NCI-H510A treated with DMSO at 0.1 percent for 48 hours (cell line): Measurements from ENCODE around the gene NDST4.
"Not testable (repeated sequence)": the region's sequence is repeated elsewhere in the genome, so short reads cannot be mapped to it uniquely, and the experiment has no call there.

Experiments used
- DNase-seq: peaks from one replicate; lab custom pipeline; 2025; lab: John Stamatoyannopoulos, UW

NDST4 gene

DNA sequence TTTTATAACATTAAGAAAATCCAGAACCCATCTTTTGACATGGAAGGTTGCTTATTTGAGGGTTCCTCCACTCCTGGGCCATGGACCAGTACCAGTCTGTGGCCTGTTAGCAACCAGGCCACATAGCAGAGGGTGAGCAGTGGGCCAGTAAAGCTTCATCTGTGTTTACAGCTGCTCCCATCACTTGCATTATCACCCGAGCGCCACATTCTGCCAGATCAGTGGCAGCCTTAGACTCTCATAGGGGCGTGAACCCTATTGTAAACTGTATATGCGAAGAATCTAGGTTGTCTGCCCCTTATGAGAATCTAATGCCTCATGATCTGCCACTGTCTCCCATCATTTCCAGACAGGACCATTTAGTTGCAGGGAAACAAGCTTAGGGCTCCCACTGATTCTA lies 58.6 kb downstream of the NDST4 start:
- DNase-seq, result no peak

- no peak for DNase-seq
Observed at GRCh38 chr4:115053313-115053712, 60.1 kb downstream of the NDST4 start.

- no peak for DNase-seq
Observed at GRCh38 chr4:115042496-115042895, 70.9 kb downstream of the NDST4 start.

GRCh38 chr4:115030281-115030680 lies 83.1 kb downstream of the NDST4 start:
- DNase-seq, result no peak

GRCh38 chr4:115028682-115029410 lies 84.6 kb downstream of the NDST4 start:
- DNase-seq, result no peak

DNA sequence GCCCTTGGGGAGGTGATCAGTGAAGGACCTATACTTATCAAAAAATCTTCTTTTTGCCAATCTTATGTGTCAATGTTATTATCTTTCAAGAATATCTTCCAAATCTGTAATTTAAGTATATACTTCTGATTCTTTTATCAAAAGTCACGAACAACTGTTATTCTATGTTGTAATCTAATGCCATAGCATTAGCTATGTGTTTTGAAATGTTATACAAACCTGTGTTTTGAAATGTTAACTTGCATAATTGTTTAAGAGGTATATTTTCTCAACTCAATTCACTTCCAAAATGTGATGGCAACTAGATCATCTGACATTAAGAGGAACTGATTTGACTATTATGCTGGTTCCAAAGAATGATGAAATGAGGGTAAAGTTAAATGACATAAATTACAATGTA lies 113.5 kb downstream of the NDST4 start:
- DNase-seq, result no peak

DNA sequence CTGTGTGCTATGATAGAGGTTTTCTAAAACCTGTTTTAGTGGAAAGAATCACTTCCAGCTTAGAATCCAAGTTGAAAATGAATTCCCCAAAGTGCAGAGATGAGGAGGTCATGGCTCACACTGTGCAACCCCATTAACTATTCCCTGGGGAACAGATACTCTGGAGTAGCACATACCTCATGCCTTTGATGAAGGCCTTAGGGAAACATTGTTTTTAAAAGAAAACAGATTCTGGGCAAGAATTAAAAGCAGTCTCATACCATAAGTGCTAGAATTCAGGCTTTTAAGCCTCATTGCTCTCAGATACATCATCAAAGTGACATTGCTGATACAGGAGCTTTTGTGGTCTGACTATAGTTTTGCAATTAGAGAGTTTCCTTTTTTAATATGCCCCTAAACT lies 115.1 kb downstream of the NDST4 start:
- DNase-seq, result no peak

- no peak for DNase-seq
Observed at GRCh38 chr4:114997576-114998247, 115.7 kb downstream of the NDST4 start.

DNA sequence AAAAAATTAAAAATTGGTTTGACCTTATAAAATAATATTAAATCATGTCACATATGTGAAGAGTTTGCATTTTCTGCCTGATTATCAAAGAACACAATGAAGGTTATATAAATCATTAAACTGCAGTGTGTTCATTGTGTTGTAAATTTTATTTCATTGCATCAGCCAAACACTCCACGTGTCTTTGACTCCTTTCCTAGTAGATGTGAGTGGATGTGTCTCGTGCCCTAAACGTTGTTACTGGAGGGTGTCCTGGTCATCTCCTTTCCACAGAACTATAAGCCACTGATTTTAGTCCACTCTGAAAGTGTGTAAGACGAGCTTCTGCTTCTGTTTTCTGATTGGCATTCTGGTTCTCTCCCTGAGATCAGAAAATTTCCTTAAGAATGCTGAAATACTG lies 127.3 kb downstream of the NDST4 start:
- no peak for DNase-seq

DNA sequence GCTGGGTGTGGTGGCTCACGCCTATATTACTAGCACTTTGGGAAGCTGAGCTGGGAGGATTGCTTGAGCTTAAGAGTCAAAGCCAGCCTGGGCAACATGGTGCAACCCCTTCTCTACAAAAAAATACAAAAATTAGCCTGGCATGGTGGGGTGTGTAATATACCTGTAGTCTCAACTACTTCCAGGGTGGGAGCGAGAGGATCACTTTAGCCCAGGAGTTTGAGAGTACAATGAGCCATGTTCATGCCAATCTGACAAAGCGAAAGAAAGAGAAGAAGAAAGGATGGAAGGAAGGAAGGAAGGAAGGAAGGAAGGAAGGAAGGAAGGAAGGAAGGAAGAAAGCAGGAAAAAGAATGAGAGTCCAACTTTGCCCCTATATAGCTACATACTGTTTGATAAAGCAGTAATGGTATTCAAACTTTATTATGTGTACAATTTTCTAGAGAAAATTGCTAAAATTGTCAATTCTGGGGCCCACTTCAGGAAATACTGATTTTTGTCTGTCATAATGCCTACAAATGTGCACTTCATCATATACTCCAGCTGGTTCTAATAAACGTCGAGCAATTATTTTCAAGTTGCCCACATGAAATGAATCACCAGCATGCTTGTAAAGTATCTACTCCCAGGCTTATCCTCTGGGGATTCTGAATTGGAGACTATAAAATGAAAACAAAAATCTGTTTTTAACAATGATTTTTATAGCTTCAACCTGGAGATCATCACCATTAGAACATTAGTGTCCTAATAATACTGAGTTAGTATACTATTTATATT lies 132.3 kb downstream of the NDST4 start:
- DNase-seq, result no peak

GRCh38 chr4:114980399-114980798 lies 133.0 kb downstream of the NDST4 start:
- not testable (repeated sequence) for DNase-seq

- no peak for DNase-seq
Observed at GRCh38 chr4:114976901-114977300, 136.5 kb downstream of the NDST4 start.

GRCh38 chr4:114964026-114964425 lies 149.4 kb downstream of the NDST4 start:
- no peak for DNase-seq

- DNase-seq, result no peak
Observed at GRCh38 chr4:114945616-114946015, 167.8 kb downstream of the NDST4 start.

DNA sequence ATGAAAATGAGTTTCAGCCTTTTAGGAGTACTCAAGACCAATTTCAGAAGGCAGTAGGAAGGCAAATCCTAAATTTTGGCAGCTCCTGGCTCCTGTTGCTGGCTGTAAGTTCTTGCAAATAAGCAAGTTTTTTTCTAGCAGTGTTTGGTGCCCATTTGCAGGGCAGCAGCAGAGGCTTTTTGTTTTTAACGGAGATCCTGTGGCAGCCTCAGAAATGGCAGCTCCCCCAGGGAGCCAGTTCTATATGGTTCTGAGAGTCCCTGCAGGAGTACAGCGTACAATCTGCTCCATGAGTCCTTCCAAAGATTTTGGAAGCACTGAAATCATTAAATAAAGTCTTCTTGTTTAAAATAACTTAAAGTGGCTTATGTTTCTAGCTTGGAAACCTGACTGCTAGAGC lies 171.9 kb downstream of the NDST4 start:
- DNase-seq, result no peak

DNA sequence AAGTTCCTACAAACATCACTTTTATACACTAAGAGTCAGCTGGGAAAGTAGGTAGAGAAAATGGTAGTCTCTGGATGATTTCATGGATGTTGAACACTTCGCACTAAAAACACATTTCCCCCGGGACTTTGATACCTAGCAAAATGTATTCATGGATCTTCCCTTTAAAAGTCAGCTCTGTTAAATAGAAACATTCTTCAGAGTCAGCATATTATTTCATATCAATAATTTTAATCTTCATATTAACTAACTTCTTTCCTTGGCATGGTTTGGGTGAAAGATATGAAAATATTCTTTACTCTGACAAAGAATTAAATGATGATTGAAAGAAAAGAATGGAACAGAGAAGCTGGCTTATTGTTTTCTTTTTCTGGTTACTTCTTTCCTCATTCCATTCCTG lies 185.5 kb downstream of the NDST4 start:
- DNase-seq, result no peak

GRCh38 chr4:114926583-114926982 lies 186.8 kb downstream of the NDST4 start:
- DNase-seq, result no peak

- DNase-seq, result no peak
Observed at GRCh38 chr4:114924311-114924710, 189.1 kb downstream of the NDST4 start.

DNA sequence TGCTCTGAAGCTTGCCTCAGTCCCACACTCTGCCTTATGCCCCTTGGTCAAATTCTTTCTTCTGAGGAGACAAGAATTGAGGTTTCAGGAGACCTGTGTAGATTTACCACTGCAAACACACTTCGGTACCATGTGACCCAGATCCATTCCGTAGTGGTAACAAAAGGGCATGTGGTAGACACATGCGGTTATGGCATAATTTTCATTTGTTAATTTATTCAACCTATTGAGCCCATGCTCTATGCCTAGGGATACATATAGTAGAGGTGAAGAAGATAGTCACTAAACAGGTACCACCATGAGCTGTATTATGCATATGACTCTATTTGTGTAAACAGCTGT lies 190.9 kb downstream of the NDST4 start:
- DNase-seq, result no peak

DNA sequence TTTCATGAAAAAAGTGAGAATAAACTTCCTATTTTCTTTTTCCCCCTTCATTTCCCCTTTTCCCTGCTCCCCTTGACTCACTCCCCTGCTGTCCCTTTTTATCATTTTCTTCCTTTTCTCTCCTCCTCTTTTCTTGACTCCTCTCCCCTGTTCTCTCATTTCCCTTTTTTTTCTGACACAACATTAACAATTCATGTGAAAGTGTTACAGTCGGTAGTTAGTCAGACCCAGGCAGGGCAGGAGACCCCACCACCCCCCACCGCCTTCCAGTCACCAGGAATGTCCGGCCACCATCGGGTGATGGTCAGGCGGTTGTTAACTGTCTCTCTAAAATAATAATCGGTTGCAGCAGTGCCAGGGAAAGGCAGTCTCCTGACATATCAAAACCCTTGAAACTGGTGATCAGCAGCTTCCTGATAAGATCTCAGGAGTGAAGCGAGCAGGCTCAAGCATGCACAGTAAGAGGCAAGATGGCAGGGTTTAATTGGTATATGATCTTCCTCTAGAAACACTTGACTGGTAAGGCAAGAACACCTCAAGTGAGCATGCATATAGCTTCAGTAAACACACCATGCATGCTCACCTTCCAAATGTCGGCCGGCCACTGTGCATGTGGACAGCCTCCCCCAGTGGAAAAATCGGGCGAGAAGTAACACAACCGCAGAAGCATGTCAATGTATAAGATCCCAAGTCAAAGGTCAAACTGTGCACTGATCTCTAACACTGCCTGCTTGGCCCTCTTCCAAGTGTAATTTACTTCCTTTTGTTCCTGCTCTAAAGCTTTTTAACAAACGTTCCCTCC lies 191.4 kb downstream of the NDST4 start:
- DNase-seq, result peak; percentile 45

GRCh38 chr4:114921191-114921590 lies 192.2 kb downstream of the NDST4 start:
- DNase-seq, result no peak

GRCh38 chr4:114911111-114911510 lies 202.3 kb downstream of the NDST4 start:
- DNase-seq, result no peak
